Neural cell (in vitro differentiated cells): ENCODE measurements around the gene GMPR. TPM values are rescaled to one million over a fixed set of nuclear protein-coding genes. Genes with fewer than 3 reads are reported as not detected.

ENCODE experiments used
- H2AFZ ChIP-seq: fragments of 200-600, 300-800 bp; sonication (generic), shearing (Covaris generic); 2 replicates; pipeline ENCODE4 v1.6.0; 2014; ENCODE audit warnings: low read depth, mild to moderate bottlenecking, antibody characterized with exemption, low read length, moderate library complexity
- H3F3A ChIP-seq: fragments of 200-600 bp; shearing (Covaris generic); 2 replicates; pipeline ENCODE4 v1.6.1; 2016; ENCODE audit warnings: mild to moderate bottlenecking, moderate library complexity, mixed read lengths, antibody characterized with exemption, low read length; ENCODE audit not compliant: insufficient read depth, poor library complexity, severe bottlenecking
- H3K27ac ChIP-seq: fragments of 200-600, 300-800 bp; sonication (generic), shearing (Covaris generic); 2 replicates; pipeline ENCODE4 v1.5.1; 2014; ENCODE audit warnings: mild to moderate bottlenecking, low read length, moderate library complexity
- H3K27me3 ChIP-seq: fragments of 300-800, 200-600 bp; sonication (generic), shearing (Covaris generic); 2 replicates; pipeline ENCODE4 v1.6.0; 2014; ENCODE audit warnings: mild to moderate bottlenecking, low read depth, low read length, moderate library complexity; ENCODE audit not compliant: insufficient read depth
- H3K36me3 ChIP-seq: fragments of 300-800, 200-600 bp; sonication (generic), shearing (Covaris generic); 2 replicates; pipeline ENCODE4 v1.5.1; 2014; ENCODE audit warnings: mild to moderate bottlenecking, antibody characterized with exemption, low read length, moderate library complexity; ENCODE audit not compliant: insufficient read depth
- H3K4me2 ChIP-seq: fragments of 300-800, 200-600 bp; sonication (generic), shearing (Covaris generic); 2 replicates; pipeline ENCODE4 v1.6.0; 2014; ENCODE audit warnings: mild to moderate bottlenecking, low read length
- H3K4me3 ChIP-seq: fragments of 300-800, 200-600 bp; sonication (generic), shearing (Covaris generic); 2 replicates; pipeline ENCODE4 v1.5.1; 2014; ENCODE audit warnings: mild to moderate bottlenecking, low read length, moderate library complexity
- H3K79me2 ChIP-seq: fragments of 200-600 bp; shearing (Covaris generic); replicated peaks from 2 replicates; pipeline ENCODE4 v1.6.0; 2014; ENCODE audit warnings: mild to moderate bottlenecking, low read length, moderate library complexity; ENCODE audit not compliant: insufficient read depth
- H3K9ac ChIP-seq: fragments of 300-800, 200-600 bp; sonication (generic), shearing (Covaris generic); 2 replicates; pipeline ENCODE4 v1.6.1; 2016; ENCODE audit warnings: mild to moderate bottlenecking, low read length, mixed read lengths
- H3K9me2 ChIP-seq: fragments of 200-600 bp; shearing (Covaris generic); 2 replicates; pipeline ENCODE4 v1.6.1; 2016; ENCODE audit warnings: mild to moderate bottlenecking, low read length, mixed read lengths; ENCODE audit not compliant: insufficient read depth
- H3K9me3 ChIP-seq: fragments of 200-600, 300-800 bp; sonication (generic), shearing (Covaris generic); 2 replicates; pipeline ENCODE4 v1.6.1; 2016; ENCODE audit warnings: mild to moderate bottlenecking, mixed run types, low read length, moderate library complexity, mixed read lengths
- H4K20me1 ChIP-seq: fragments of 200-600 bp; shearing (Covaris generic); 2 replicates; pipeline ENCODE4 v1.6.1; 2016; ENCODE audit warnings: mild to moderate bottlenecking, mixed run types; ENCODE audit not compliant: insufficient read depth
- CTCF ChIP-seq: fragments of 450-650 bp; IDR thresholded peaks from 2 replicates; pipeline ENCODE4 v1.5.1; 2014; ENCODE audit warnings: antibody characterized with exemption, mild to moderate bottlenecking, moderate library complexity; ENCODE audit not compliant: poor library complexity, severe bottlenecking
- EP300 ChIP-seq: fragments of 450-650 bp; conservative IDR thresholded peaks from 2 replicates; pipeline ENCODE4 v1.6.1; 2014; ENCODE audit warnings: antibody characterized with exemption, mild to moderate bottlenecking, moderate library complexity; ENCODE audit not compliant: poor library complexity, severe bottlenecking
- EZH2 ChIP-seq: fragments of 200-600, 300-800 bp; shearing (Covaris generic), sonication (generic); IDR thresholded peaks from 2 replicates; pipeline ENCODE4 v1.6.1; 2014; ENCODE audit warnings: antibody characterized with exemption, low read length, borderline replicate concordance, mild to moderate bottlenecking; ENCODE audit not compliant: insufficient read depth, poor library complexity, severe bottlenecking
- MXI1 ChIP-seq: fragments of 450-650 bp; conservative IDR thresholded peaks from 2 replicates; pipeline ENCODE4 v1.6.1; 2014; ENCODE audit warnings: antibody characterized with exemption, mild to moderate bottlenecking; ENCODE audit not compliant: poor library complexity, severe bottlenecking
- POLR2AphosphoS5 ChIP-seq: IDR thresholded peaks from 2 replicates; pipeline ENCODE4 v1.6.1; 2012
- RAD21 ChIP-seq: fragments of 450-650 bp; conservative IDR thresholded peaks from 2 replicates; pipeline ENCODE4 v1.6.1; 2014; ENCODE audit warnings: antibody characterized with exemption, mild to moderate bottlenecking, moderate library complexity
- REST ChIP-seq: IDR thresholded peaks from 2 replicates; pipeline ENCODE4 v1.6.1; 2012; ENCODE audit warnings: borderline replicate concordance
- SMC3 ChIP-seq: fragments of 450-650 bp; conservative IDR thresholded peaks from 2 replicates; pipeline ENCODE4 v1.6.1; 2014; ENCODE audit warnings: antibody characterized with exemption, mild to moderate bottlenecking, moderate library complexity; ENCODE audit not compliant: poor library complexity
- TAF1 ChIP-seq: IDR thresholded peaks from 2 replicates; pipeline ENCODE4 v1.6.1; 2012; ENCODE audit warnings: low read depth
- polyA plus RNA-seq: library from polyadenylated mRNA; depleted of rRNA; stranded (reverse); fragments of >200 nt; gene quantifications from 2 replicates; pipeline ENCODE4 v1.2.3, GENCODE V29; 2014

GMPR gene
- polyA plus RNA-seq, 1 donor from 2014 or later = not detected

GRCh38 chr6:16282370-16282769 is 44.0 kb downstream of the GMPR start:
- no peak overlapping the region for H3K27ac ChIP-seq
- no peak overlapping the region for H3K9ac ChIP-seq
- H2AFZ ChIP-seq = no peak overlapping the region
- H4K20me1 ChIP-seq = no peaks in the 10 kb centered on the region
- H3K9me3 ChIP-seq = no peaks in the 10 kb centered on the region
- H3K79me2 ChIP-seq = no peaks in the 10 kb centered on the region
- no peaks in the 10 kb centered on the region for H3K27me3 ChIP-seq
- H3F3A ChIP-seq = no peaks in the 10 kb centered on the region
- no peak for TF ChIP-seq EZH2
- TF ChIP-seq CTCF = no peak
- H3K9me2 ChIP-seq = no peaks in the 10 kb centered on the region
- no peak overlapping the region for H3K4me3 ChIP-seq
- H3K4me2 ChIP-seq = no peak overlapping the region
- no peaks in the 10 kb centered on the region for H3K36me3 ChIP-seq

- TF ChIP-seq RAD21 (no peak), EP300 (no peak), TAF1 (no peak), SMC3 (no peak), MXI1 (no peak), POLR2AphosphoS5 (no peak), REST (no peak), EZH2 (no peak), CTCF (no peak)
- H4K20me1 ChIP-seq = no peaks in the 10 kb centered on the region
- no peak overlapping the region for H3K4me3 ChIP-seq
- H3F3A ChIP-seq = no peaks in the 10 kb centered on the region
- H3K9me2 ChIP-seq = no peaks in the 10 kb centered on the region
- H3K9ac ChIP-seq = no peak overlapping the region
- no peak overlapping the region for H3K4me2 ChIP-seq
- no peaks in the 10 kb centered on the region for H3K36me3 ChIP-seq
- no peaks in the 10 kb centered on the region for H3K79me2 ChIP-seq
- no peak overlapping the region for H3K27ac ChIP-seq
- no peak overlapping the region for H2AFZ ChIP-seq
- H3K9me3 ChIP-seq = no peaks in the 10 kb centered on the region
- H3K27me3 ChIP-seq = no peaks in the 10 kb centered on the region
Observed at GRCh38 chr6:16284472-16284871, 46.1 kb downstream of the GMPR start.
